Osteoblast (primary cell): ENCODE measurements around the gene P2RX1. TPM values are rescaled to one million over a fixed set of nuclear protein-coding genes. Genes with fewer than 3 reads are reported as not detected.

Experiments used
- DNase-seq: peaks from one replicate; pipeline ENCODE4 v3.0.0; 2011; ENCODE audit warnings: low spot score, mixed read lengths; ENCODE audit not compliant: insufficient read length; ENCODE audit errors: missing footprints
- H2AFZ ChIP-seq: 2 replicates; pipeline ENCODE4 v1.6.0; 2011; ENCODE audit warnings: mild to moderate bottlenecking, low read length
- H3K27ac ChIP-seq: 2 replicates; pipeline ENCODE4 v1.5.1; 2011; ENCODE audit warnings: mild to moderate bottlenecking, low read depth, low read length, moderate library complexity
- H3K27me3 ChIP-seq: 2 replicates; pipeline ENCODE4 v1.6.0; 2012; ENCODE audit warnings: mild to moderate bottlenecking, control low read depth, inconsistent platforms, low read length, moderate library complexity; ENCODE audit not compliant: insufficient read depth
- H3K36me3 ChIP-seq: 2 replicates; pipeline ENCODE4 v1.5.1; 2011; ENCODE audit warnings: mild to moderate bottlenecking, low read length, control low read depth, moderate library complexity; ENCODE audit not compliant: insufficient read depth
- H3K4me1 ChIP-seq: 2 replicates; pipeline ENCODE4 v1.5.1; 2011; ENCODE audit warnings: mild to moderate bottlenecking, low read length, control low read depth, moderate library complexity; ENCODE audit not compliant: insufficient read depth
- H3K4me2 ChIP-seq: 2 replicates; pipeline ENCODE4 v1.6.0; 2011; ENCODE audit warnings: mild to moderate bottlenecking, low read length; ENCODE audit not compliant: insufficient read depth
- H3K4me3 ChIP-seq: fragments of 200-600 bp; sonication (generic); 3 replicates; pipeline ENCODE4 v1.5.1; 2012; ENCODE audit warnings: mild to moderate bottlenecking, low read length, inconsistent platforms; ENCODE audit not compliant: insufficient read depth
- H3K79me2 ChIP-seq: 2 replicates; pipeline ENCODE4 v1.6.0; 2012; ENCODE audit warnings: mild to moderate bottlenecking, low read length, control low read depth, inconsistent platforms; ENCODE audit not compliant: insufficient read depth
- H3K9me3 ChIP-seq: 2 replicates; pipeline ENCODE4 v1.5.1; 2011; ENCODE audit warnings: low read depth, low read length, control low read depth
- H4K20me1 ChIP-seq: 2 replicates; pipeline ENCODE4 v1.6.0; 2012; ENCODE audit warnings: mild to moderate bottlenecking, low read length, control low read depth; ENCODE audit not compliant: insufficient read depth
- total RNA-seq: library from RNA; depleted of rRNA; stranded (reverse); fragments of >200 nt; gene quantifications from 2 replicates; pipeline ENCODE4 v1.2.3, GENCODE V29; 2012
- TF ChIP-seq, protein P1 (sequence below): IDR thresholded peaks from 2 replicates; pipeline ENCODE4 v1.5.1; 2011; ENCODE audit warnings: mild to moderate bottlenecking, low read depth, low read length, moderate library complexity; ENCODE audit errors: extremely low read depth

The P2RX1 gene
- total RNA-seq, 1 donor = not detected

- TF ChIP-seq, protein P1, sequence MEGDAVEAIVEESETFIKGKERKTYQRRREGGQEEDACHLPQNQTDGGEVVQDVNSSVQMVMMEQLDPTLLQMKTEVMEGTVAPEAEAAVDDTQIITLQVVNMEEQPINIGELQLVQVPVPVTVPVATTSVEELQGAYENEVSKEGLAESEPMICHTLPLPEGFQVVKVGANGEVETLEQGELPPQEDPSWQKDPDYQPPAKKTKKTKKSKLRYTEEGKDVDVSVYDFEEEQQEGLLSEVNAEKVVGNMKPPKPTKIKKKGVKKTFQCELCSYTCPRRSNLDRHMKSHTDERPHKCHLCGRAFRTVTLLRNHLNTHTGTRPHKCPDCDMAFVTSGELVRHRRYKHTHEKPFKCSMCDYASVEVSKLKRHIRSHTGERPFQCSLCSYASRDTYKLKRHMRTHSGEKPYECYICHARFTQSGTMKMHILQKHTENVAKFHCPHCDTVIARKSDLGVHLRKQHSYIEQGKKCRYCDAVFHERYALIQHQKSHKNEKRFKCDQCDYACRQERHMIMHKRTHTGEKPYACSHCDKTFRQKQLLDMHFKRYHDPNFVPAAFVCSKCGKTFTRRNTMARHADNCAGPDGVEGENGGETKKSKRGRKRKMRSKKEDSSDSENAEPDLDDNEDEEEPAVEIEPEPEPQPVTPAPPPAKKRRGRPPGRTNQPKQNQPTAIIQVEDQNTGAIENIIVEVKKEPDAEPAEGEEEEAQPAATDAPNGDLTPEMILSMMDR = no peak
- H3K36me3 ChIP-seq = peaks cover 29% of the 10 kb centered on the region
- peaks cover 5% of the 10 kb centered on the region for H3K4me1 ChIP-seq
- peak overlapping the region; percentile 62 for H2AFZ ChIP-seq
- no peaks in the 10 kb centered on the region for H3K79me2 ChIP-seq
- DNase-seq = peak; percentile 88
- H3K27me3 ChIP-seq = no peaks in the 10 kb centered on the region
- H3K27ac ChIP-seq = peak overlapping the region; percentile 41
- H3K4me3 ChIP-seq = no peak overlapping the region
- no peak overlapping the region for H3K4me2 ChIP-seq
- no peaks in the 10 kb centered on the region for H3K9me3 ChIP-seq
- no peaks in the 10 kb centered on the region for H4K20me1 ChIP-seq
Observed at GRCh38 chr17:3879591-3880417, 36.5 kb downstream of the P2RX1 start.

DNA sequence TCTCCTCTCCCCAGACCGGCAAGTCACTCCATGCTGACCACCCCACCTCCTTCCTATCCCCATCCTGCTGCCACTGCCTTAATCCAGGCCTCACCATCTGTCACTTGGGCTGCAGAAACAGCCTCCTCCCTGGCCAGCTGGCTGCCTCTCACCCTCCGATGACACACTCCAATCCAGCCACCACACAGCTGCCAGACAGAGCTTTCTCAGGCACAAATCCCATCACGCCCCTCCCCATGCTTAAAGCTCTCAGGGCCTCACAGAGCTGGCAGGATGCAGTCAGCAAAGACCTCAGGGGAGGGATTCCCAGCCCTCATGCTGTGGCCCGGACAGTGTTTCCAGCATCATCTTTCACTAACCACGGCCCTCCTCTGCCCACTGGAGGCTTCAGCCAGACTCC lies 37.1 kb downstream of the P2RX1 start:
- Histone ChIP-seq H3K36me3 (peaks cover 26% of the 10 kb centered on the region), H3K4me2 (no peak overlapping the region), H3K4me3 (no peak overlapping the region), H3K4me1 (peaks cover 5% of the 10 kb centered on the region), H4K20me1 (no peaks in the 10 kb centered on the region), H3K27me3 (no peaks in the 10 kb centered on the region), H3K27ac (peak overlapping the region; percentile 41), H3K79me2 (no peaks in the 10 kb centered on the region), H2AFZ (peak overlapping the region; percentile 62), H3K9me3 (no peaks in the 10 kb centered on the region)
- DNase-seq = peak; percentile 96
- TF ChIP-seq, protein P1 = no peak

- H3K4me3 ChIP-seq = no peak overlapping the region
- TF ChIP-seq, protein P1 = no peak
- no peak overlapping the region for H3K27ac ChIP-seq
- no peaks in the 10 kb centered on the region for H4K20me1 ChIP-seq
- peaks cover 5% of the 10 kb centered on the region for H3K4me1 ChIP-seq
- no peaks in the 10 kb centered on the region for H3K9me3 ChIP-seq
- H3K36me3 ChIP-seq = peaks cover 17% of the 10 kb centered on the region
- H2AFZ ChIP-seq = no peak overlapping the region
- no peaks in the 10 kb centered on the region for H3K79me2 ChIP-seq
- DNase-seq = peak; percentile 85
- no peaks in the 10 kb centered on the region for H3K27me3 ChIP-seq
- no peak overlapping the region for H3K4me2 ChIP-seq
Observed at GRCh38 chr17:3877220-3877619, 39.0 kb downstream of the P2RX1 start.

GRCh38 chr17:3875317-3875716 lies 40.9 kb downstream of the P2RX1 start:
- H3K4me1 ChIP-seq = peaks cover 5% of the 10 kb centered on the region
- H3K36me3 ChIP-seq = peaks cover 17% of the 10 kb centered on the region
- TF ChIP-seq, protein P1 = no peak
- H3K27me3 ChIP-seq = no peaks in the 10 kb centered on the region
- H3K79me2 ChIP-seq = no peaks in the 10 kb centered on the region
- no peak overlapping the region for H3K4me2 ChIP-seq
- H3K27ac ChIP-seq = no peak overlapping the region
- no peaks in the 10 kb centered on the region for H3K9me3 ChIP-seq
- no peak overlapping the region for H3K4me3 ChIP-seq
- DNase-seq = no peak
- H2AFZ ChIP-seq = no peak overlapping the region
- no peaks in the 10 kb centered on the region for H4K20me1 ChIP-seq
